Parathyroid adenoma (tissue), 2 donors: Measurements from ENCODE around the gene MIPOL1.

Experiments
- H2AFZ ChIP-seq: fragments of 300-600 bp; sonication (generic); one replicate; pipeline ENCODE4 v1.7.0; 2017; ENCODE audit warnings: antibody characterized with exemption, mild to moderate bottlenecking
- H3K27ac ChIP-seq: fragments of 300-600 bp; sonication (generic); one replicate; pipeline ENCODE4 v1.7.0; 2017
- H3K27me3 ChIP-seq: fragments of 300-600 bp; sonication (generic); one replicate; pipeline ENCODE4 v1.7.0; 2017; ENCODE audit warnings: low read length; ENCODE audit not compliant: control insufficient read depth, insufficient read depth
- H3K36me3 ChIP-seq: fragments of 300-600 bp; sonication (generic); one replicate; pipeline ENCODE4 v1.7.0; 2017; ENCODE audit warnings: low read length; ENCODE audit not compliant: control insufficient read depth, insufficient read depth
- H3K4me1 ChIP-seq: fragments of 300-600 bp; sonication (generic); one replicate; pipeline ENCODE4 v1.7.0; 2017; ENCODE audit warnings: control low read depth
- H3K4me2 ChIP-seq: fragments of 300-600 bp; sonication (generic); one replicate; pipeline ENCODE4 v1.7.0; 2017; ENCODE audit warnings: low read length
- H3K4me3 ChIP-seq: fragments of 300-600 bp; sonication (generic); one replicate; pipeline ENCODE4 v1.7.0; 2017; ENCODE audit warnings: low read depth, low read length
- H3K79me2 ChIP-seq: fragments of 300-600 bp; sonication (generic); one replicate; pipeline ENCODE4 v1.7.0; 2017; ENCODE audit warnings: control low read depth
- H3K9ac ChIP-seq: fragments of 300-600 bp; sonication (generic); one replicate; pipeline ENCODE4 v1.7.0; 2017; ENCODE audit warnings: mild to moderate bottlenecking
- H3K9me3 ChIP-seq: fragments of 300-600 bp; sonication (generic); one replicate; pipeline ENCODE4 v1.7.0; 2017; ENCODE audit warnings: low read length; ENCODE audit not compliant: control insufficient read depth
- CTCF ChIP-seq: fragments of 300-600 bp; sonication (generic); IDR thresholded peaks from one replicate; pipeline ENCODE4 v1.7.0; 2017; ENCODE audit warnings: antibody characterized with exemption, mild to moderate bottlenecking
- donor health status: primary hyperparathyroidism.

MIPOL1 gene

GRCh38 chr14:37330910-37331309 is 133.2 kb downstream of the MIPOL1 start:
- Histone ChIP-seq H3K36me3 (no peaks in the 10 kb centered on the region), H3K79me2 (no peaks in the 10 kb centered on the region), H3K27ac (no peak overlapping the region), H3K9ac (no peak overlapping the region), H3K9me3 (no peaks in the 10 kb centered on the region), H3K4me2 (no peak overlapping the region), H3K27me3 (no peaks in the 10 kb centered on the region), H3K4me1 (no peaks in the 10 kb centered on the region), H2AFZ (no peak overlapping the region), H3K4me3 (no peak overlapping the region)
- TF ChIP-seq CTCF, result no peak

GRCh38 chr14:37340353-37340752 is 142.6 kb downstream of the MIPOL1 start:
- no peaks in the 10 kb centered on the region for H3K9me3 ChIP-seq
- H3K27me3 ChIP-seq, result no peaks in the 10 kb centered on the region
- no peaks in the 10 kb centered on the region for H3K4me1 ChIP-seq
- TF ChIP-seq CTCF, result no peak
- no peak overlapping the region for H3K4me2 ChIP-seq
- H3K79me2 ChIP-seq, result no peaks in the 10 kb centered on the region
- no peak overlapping the region for H3K4me3 ChIP-seq
- H3K27ac ChIP-seq, result no peak overlapping the region
- H3K9ac ChIP-seq, result no peak overlapping the region
- H2AFZ ChIP-seq, result no peak overlapping the region
- H3K36me3 ChIP-seq, result no peaks in the 10 kb centered on the region

- H3K27ac ChIP-seq, result no peak overlapping the region
- H3K27me3 ChIP-seq, result no peaks in the 10 kb centered on the region
- no peaks in the 10 kb centered on the region for H3K4me1 ChIP-seq
- H3K9ac ChIP-seq, result no peak overlapping the region
- no peaks in the 10 kb centered on the region for H3K79me2 ChIP-seq
- no peaks in the 10 kb centered on the region for H3K9me3 ChIP-seq
- TF ChIP-seq CTCF, result no peak
- H3K4me2 ChIP-seq, result no peak overlapping the region
- no peak overlapping the region for H2AFZ ChIP-seq
- no peak overlapping the region for H3K4me3 ChIP-seq
- no peaks in the 10 kb centered on the region for H3K36me3 ChIP-seq
Measured at GRCh38 chr14:37343307-37344094, 145.8 kb downstream of the MIPOL1 start.

- Histone ChIP-seq H3K27ac (no peak overlapping the region), H3K36me3 (no peaks in the 10 kb centered on the region), H2AFZ (no peak overlapping the region), H3K4me1 (no peaks in the 10 kb centered on the region), H3K9ac (no peak overlapping the region), H3K79me2 (no peaks in the 10 kb centered on the region), H3K4me2 (no peak overlapping the region), H3K9me3 (no peaks in the 10 kb centered on the region), H3K27me3 (no peaks in the 10 kb centered on the region), H3K4me3 (no peak overlapping the region)
- TF ChIP-seq CTCF, result no peak
Measured at GRCh38 chr14:37363661-37364060, 165.9 kb downstream of the MIPOL1 start.

- Histone ChIP-seq H3K36me3 (no peaks in the 10 kb centered on the region), H3K27me3 (no peaks in the 10 kb centered on the region), H3K27ac (no peak overlapping the region), H2AFZ (no peak overlapping the region), H3K4me2 (no peak overlapping the region), H3K4me3 (no peak overlapping the region), H3K9me3 (no peaks in the 10 kb centered on the region), H3K79me2 (no peaks in the 10 kb centered on the region), H3K9ac (no peak overlapping the region), H3K4me1 (no peaks in the 10 kb centered on the region)
- TF ChIP-seq CTCF, result no peak
Measured at GRCh38 chr14:37369425-37369824, 171.7 kb downstream of the MIPOL1 start.
